Thoracic aorta (tissue), 2 donors: ENCODE data around the gene RAP1GAP2. TPM values are rescaled to one million over a fixed set of nuclear protein-coding genes. Genes with fewer than 3 reads are reported as not detected.

Source experiments
- ATAC-seq: fragments of 150-250 bp; one replicate; pipeline ENCODE4 v1.8.0; 2017; ENCODE audit warnings: low read depth; ENCODE audit not compliant: insufficient number of reproducible peaks, low FRiP score
- DNase-seq: peaks from one replicate; pipeline ENCODE4 v3.0.0-alpha.2; 2020; ENCODE audit warnings: low spot score
- H3K27ac ChIP-seq, 2 donors: fragments of 200-600 bp; sonication (generic); 1 replicate in 1 of 2; 2 replicates in 1 of 2; pipeline ENCODE4 v1.5.1; 2016; ENCODE audit warnings: mild to moderate bottlenecking in 2 of 2, moderate library complexity in 2 of 2
- H3K27me3 ChIP-seq: fragments of 200-600 bp; sonication (generic); replicated peaks from 2 replicates; pipeline ENCODE4 v1.6.0; 2016; ENCODE audit warnings: mild to moderate bottlenecking; ENCODE audit not compliant: insufficient read depth
- H3K36me3 ChIP-seq: fragments of 200-600 bp; sonication (generic); one replicate; pipeline ENCODE4 v1.5.1; 2016
- H3K4me1 ChIP-seq, 2 donors: fragments of 200-600 bp; sonication (generic); 1 replicate in 1 of 2; 2 replicates in 1 of 2; pipeline versions ENCODE4 v1.5.1 to v1.6.0; 2016; ENCODE audit warnings: low read depth in 2 of 2, mild to moderate bottlenecking in 1 of 2; ENCODE audit not compliant: control insufficient read depth in 1 of 2
- H3K4me3 ChIP-seq: fragments of 200-600 bp; sonication (generic); 2 replicates; pipeline ENCODE4 v1.5.1; 2016; ENCODE audit warnings: mild to moderate bottlenecking
- H3K9me3 ChIP-seq: fragments of 200-600 bp; sonication (generic); 2 replicates; pipeline ENCODE4 v1.5.1; 2016
- CTCF ChIP-seq: fragments of 200-600 bp; sonication (generic); IDR thresholded peaks from one replicate; pipeline ENCODE4 v1.5.1; 2019; ENCODE audit warnings: antibody characterized with exemption
- total RNA-seq, 2 donors: library from RNA; depleted of rRNA; stranded (reverse); fragments of >200 nt; gene quantifications; one replicate each; pipeline versions ENCODE4 v1.1.0 to v1.2.3, GENCODE V29; 2016

Gene RAP1GAP2
- total RNA-seq, 2 donors from 2014 or later: 10.0 to 12.4 TPM

GRCh38 chr17:2862197-2862596, 66.0 kb downstream of the RAP1GAP2 start:
- ATAC-seq: no peak

GRCh38 chr17:2863204-2863603, 67.0 kb downstream of the RAP1GAP2 start:
- Histone ChIP-seq H3K36me3 (no peaks in the 10 kb centered on the region), H3K4me3 (no peak overlapping the region), H3K27ac (no peak overlapping the region), H3K27me3 (no peaks in the 10 kb centered on the region), H3K9me3 (no peaks in the 10 kb centered on the region), H3K4me1 (peaks cover 3 to 11% of the 10 kb centered on the region in 2 donors)
- TF ChIP-seq CTCF: no peak
- no peak for DNase-seq
- ATAC-seq: no peak

More at GRCh38 chr17:2862197-2862596, 66.0 kb downstream of the RAP1GAP2 start:
- no peak for DNase-seq
- Histone ChIP-seq H3K27me3 (no peaks in the 10 kb centered on the region), H3K36me3 (no peaks in the 10 kb centered on the region), H3K4me1 (peaks cover 0 to 1% of the 10 kb centered on the region in 2 donors), H3K27ac (no peak overlapping the region), H3K4me3 (no peak overlapping the region), H3K9me3 (no peaks in the 10 kb centered on the region)
- no peak for TF ChIP-seq CTCF

GRCh38 chr17:2865228-2865627, 69.0 kb downstream of the RAP1GAP2 start:
- Histone ChIP-seq H3K4me1 (peaks cover 3 to 12% of the 10 kb centered on the region in 2 donors), H3K4me3 (no peak overlapping the region), H3K36me3 (no peaks in the 10 kb centered on the region), H3K27me3 (no peaks in the 10 kb centered on the region), H3K9me3 (no peaks in the 10 kb centered on the region), H3K27ac (no peak overlapping the region)
- no peak for ATAC-seq
- DNase-seq: no peak
- TF ChIP-seq CTCF: no peak

- Histone ChIP-seq H3K27me3 (no peaks in the 10 kb centered on the region), H3K4me1 (peaks cover 3 to 12% of the 10 kb centered on the region in 2 donors), H3K36me3 (no peaks in the 10 kb centered on the region), H3K27ac (no peak overlapping the region), H3K9me3 (no peaks in the 10 kb centered on the region), H3K4me3 (peak overlapping the region; percentile 27)
- DNase-seq (no peak), ATAC-seq (no peak)
- TF ChIP-seq CTCF: no peak
These were observed 71.5 kb downstream of the RAP1GAP2 start for GRCh38 chr17:2867441-2868424.

GRCh38 chr17:2869604-2870003, 73.4 kb downstream of the RAP1GAP2 start:
- no peak for TF ChIP-seq CTCF
- DNase-seq (no peak), ATAC-seq (no peak)
- Histone ChIP-seq H3K36me3 (no peaks in the 10 kb centered on the region), H3K27ac (no peak overlapping the region), H3K4me1 (peaks cover 3 to 12% of the 10 kb centered on the region in 2 donors), H3K27me3 (no peaks in the 10 kb centered on the region), H3K4me3 (no peak overlapping the region), H3K9me3 (no peaks in the 10 kb centered on the region)
